ENCODE results near the gene HDAC4. TPM values are rescaled to one million over a fixed set of nuclear protein-coding genes. Genes with fewer than 3 reads are reported as not detected.

HDAC4 gene
- polyA plus RNA-seq, 2 of the 4 experiments (the other 2 are of a cell fraction), result 8.6 to 10.4 TPM

DNA sequence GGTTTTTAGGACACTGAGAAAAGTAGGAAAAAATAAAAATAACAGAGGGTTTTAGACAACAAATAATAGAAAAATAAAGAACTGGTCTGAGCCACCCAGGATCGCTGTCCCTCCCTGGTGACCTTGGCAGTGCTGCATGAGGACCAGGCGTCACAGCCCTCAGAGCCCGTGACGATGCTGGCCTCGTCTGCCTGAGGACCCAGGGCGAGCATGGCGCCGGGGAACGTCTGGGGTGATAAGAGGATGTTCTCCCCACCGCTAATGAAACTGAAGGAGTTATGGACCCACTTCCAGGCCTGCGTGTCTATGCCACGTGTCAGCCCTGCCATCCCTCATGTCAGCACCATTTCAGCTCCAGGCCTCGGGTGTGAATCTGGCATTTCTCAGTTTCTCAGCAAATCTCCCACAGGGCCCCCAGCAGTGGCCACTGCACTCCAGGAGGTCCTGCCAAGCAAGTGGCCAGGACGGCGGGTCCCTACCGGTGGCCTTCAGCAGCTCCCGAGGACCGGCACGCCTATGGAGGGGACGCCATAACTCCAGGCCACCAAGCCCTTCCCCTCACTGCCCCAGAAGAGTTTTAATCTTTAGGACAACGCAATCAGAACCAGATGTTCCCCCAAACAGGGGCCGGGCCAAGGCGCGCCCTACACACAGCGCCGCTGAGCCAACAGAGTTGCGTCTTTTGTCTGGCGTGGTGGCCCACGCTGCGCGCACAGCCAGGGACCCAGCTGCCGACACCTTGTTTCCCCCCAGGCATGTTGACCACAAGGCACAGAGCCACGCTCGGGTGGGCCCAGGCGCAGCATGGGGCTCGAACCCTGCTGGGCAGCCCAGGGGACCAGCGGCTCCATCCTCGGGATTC, 373.2 kb downstream of the HDAC4 start (continued):
- no peak for TF ChIP-seq EHMT2 (IDR thresholded peaks at IDR 0.05; ENCODE audit: low read depth)

DNA sequence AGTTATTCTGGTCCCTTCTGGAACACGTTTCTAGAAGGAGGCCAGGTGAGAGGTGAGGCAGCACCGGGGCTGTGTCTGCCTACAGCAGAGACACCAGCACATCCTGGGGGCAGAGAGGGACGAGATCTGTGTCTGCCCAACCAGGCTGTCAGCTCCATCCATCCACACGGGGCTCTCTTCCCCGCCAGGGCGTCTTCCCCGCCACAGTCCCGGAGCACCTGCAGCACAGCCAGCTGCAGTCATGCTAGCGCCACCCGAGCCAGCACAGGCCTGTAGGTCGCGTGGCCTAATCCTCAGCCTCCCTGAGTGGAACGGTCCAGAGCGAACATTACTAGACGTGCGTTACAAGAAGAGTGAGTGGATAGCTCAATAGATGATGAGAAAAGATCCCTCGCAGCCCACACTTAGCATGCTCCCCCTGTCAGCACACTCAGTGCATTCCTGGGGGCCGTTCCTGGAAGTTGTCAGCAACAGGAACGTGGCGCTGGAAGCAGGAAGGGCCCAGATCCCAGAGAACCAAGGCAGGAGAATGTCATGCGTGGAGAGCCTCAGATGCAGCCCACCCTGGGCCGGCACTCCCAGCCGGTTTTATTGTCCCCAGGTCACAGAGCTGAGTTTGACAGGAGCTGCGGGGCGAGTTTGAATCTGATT, 374.0 kb downstream of the HDAC4 start:
- no peaks in the 10 kb centered on the region for H3K9me3 ChIP-seq
- CTCF ChIA-PET, result interaction anchor here (0.8 to 1.8 kb wide), 2 partner anchors 10 to 58 kb away, joined by 3 to 6 read pairs; no protein-coding TSS in a partner anchor
- no peak overlapping the region for H3K4me2 ChIP-seq
- no peak overlapping the region for H3K27ac ChIP-seq
- POLR2A ChIA-PET, result no interaction called here
- DNase-seq (ENCODE audit: low read depth in 1 of 2, low spot score in 1 of 2) (no peak), ATAC-seq (peak in 1 of 2 experiments; percentile 32; a peak in 2 of 6 replicates), FAIRE-seq (no peak)
- TF ChIP-seq EP300 (IDR thresholded peaks at IDR 0.05) (no peak), HOXA7 (CRISPR knock-in tag; IDR thresholded peaks at IDR 0.05) (no peak), FOSB (CRISPR knock-in tag; IDR thresholded peaks at IDR 0.05) (no peak), BHLHE40 (IDR thresholded peaks at IDR 0.05; ENCODE audit: low read depth, low read length) (no peak), HOXB5 (CRISPR knock-in tag; IDR thresholded peaks at IDR 0.05) (no peak), JUN (IDR thresholded peaks at IDR 0.05) (no peak), TFCP2L1 (CRISPR knock-in tag; IDR thresholded peaks at IDR 0.05) (no peak)
- H3K4me1 ChIP-seq, result peaks cover 11% of the 10 kb centered on the region
- 82% methylated on average over 25 of the region's 25 CpGs for WGBS (ENCODE audit: missing lambda C conversion rate)
- no peak overlapping the region for H3K4me3 ChIP-seq

DNA sequence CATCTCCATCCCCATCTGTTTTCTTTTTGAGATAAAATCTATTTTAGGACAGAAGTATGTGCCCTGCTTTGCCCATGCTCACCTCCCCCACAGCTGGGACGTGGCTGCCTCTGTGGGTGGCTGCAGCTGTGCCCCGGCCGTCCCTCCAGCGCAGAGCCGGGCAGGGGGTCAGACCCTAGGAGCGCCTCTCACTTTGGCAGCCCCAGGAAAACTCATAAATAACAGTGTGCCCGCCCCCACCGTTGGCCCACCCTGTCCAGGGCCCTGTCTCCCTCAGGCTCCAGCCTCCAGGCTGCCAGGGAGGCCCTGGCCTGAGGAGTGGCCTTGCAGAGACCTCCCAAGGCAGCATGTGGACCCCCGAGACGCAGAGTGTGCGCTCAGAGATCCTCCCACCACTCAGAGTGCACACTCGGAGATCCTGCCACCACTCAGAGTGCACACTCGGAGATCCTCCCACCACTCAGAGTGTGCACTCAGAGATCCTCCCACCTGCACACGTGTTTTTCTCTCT, 374.8 kb downstream of the HDAC4 start:
- DNase-seq (ENCODE audit: low read depth in 1 of 2, low spot score in 1 of 2) (no peak), FAIRE-seq (no peak), ATAC-seq (no peak)
- POLR2A ChIA-PET, result no interaction called here
- H3K4me3 ChIP-seq, result no peak overlapping the region
- CTCF ChIA-PET, result no interaction called here
- no peak overlapping the region for H3K4me2 ChIP-seq
- no peaks in the 10 kb centered on the region for H3K9me3 ChIP-seq
- no peak for TF ChIP-seq TP53 (CRISPR knock-in tag; IDR thresholded peaks at IDR 0.05)
- no peak for TF ChIP-seq FOXS1 (CRISPR knock-in tag; IDR thresholded peaks at IDR 0.05)
- TF ChIP-seq TFCP2L1 (CRISPR knock-in tag; IDR thresholded peaks at IDR 0.05), result no peak
- TF ChIP-seq RFX5 (IDR thresholded peaks at IDR 0.05), result no peak
- peaks cover 11% of the 10 kb centered on the region for H3K4me1 ChIP-seq
- 84% methylated on average over 12 of the region's 14 CpGs for WGBS (ENCODE audit: missing lambda C conversion rate)
- H3K27ac ChIP-seq, result no peak overlapping the region

DNA sequence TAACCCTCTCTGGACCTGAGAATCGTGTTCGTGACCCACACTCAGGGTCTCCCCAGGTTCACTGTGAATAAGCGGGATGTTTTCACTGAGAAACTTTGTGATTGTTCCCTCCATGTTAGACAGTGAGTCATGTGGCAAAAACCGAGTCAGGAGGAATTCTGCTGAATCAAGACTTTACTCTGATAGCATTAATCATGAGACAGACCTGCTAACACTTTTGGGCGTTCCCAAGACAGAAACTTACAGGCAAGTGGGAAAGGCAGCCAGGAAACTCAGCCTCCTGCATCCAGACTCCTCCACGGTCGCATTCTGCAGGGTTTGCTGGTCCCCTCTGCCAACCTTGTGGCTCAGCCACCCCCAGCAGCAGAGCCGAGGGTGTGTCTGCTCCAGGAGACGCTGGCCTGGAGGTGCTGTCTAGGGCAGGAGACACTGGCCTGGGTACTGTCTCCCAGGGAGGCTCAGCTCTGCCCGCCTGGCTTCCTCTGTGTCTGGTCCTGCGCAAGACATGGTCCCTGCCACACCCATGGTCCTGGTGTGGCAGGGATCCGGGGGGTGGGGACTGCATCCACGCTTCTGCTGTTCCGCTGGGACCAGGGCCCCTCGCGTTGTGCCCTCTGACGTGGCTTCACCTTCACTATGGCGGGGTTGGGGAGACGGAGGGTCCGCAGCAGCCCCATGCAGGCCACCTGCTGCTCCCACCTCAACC, 375.6 kb downstream of the HDAC4 start:
- no peaks in the 10 kb centered on the region for H3K9me3 ChIP-seq
- ATAC-seq, result peak in 1 of 2 experiments; percentile 39; a peak in 3 of 6 replicates
- POLR2A ChIA-PET, result no interaction called here
- DNase-seq (ENCODE audit: low read depth in 1 of 2, low spot score in 1 of 2), result no peak
- no peak for FAIRE-seq
- 0 out of 3 replicates have a peak overlapping the region, but pooled peaks have one; percentile 4 for H3K4me2 ChIP-seq
- peak overlapping the region in 1 of 2 experiments; percentile 25; a peak in 1 of 6 replicates for H3K27ac ChIP-seq
- peaks cover 11% of the 10 kb centered on the region for H3K4me1 ChIP-seq
- H3K4me3 ChIP-seq, result no peak overlapping the region
- CTCF ChIA-PET, result interaction anchor here (1.2 kb wide), 1 partner anchor 11 kb away, joined by 3 read pairs; no protein-coding TSS in a partner anchor
- TF ChIP-seq ZSCAN20 (CRISPR knock-in tag; IDR thresholded peaks at IDR 0.05) (no peak), SMC3 (IDR thresholded peaks at IDR 0.05) (no peak), FOSL2 (IDR thresholded peaks at IDR 0.05) (no peak), FOSL2 (CRISPR knock-in tag; IDR thresholded peaks at IDR 0.05) (no peak), MAFK (IDR thresholded peaks at IDR 0.05; ENCODE audit: partially characterized antibody) (peak; percentile 52), ZNF302 (CRISPR knock-in tag; IDR thresholded peaks at IDR 0.05) (no peak), RARB (CRISPR knock-in tag; IDR thresholded peaks at IDR 0.05) (no peak)
- TF ChIP-seq, protein P1, sequence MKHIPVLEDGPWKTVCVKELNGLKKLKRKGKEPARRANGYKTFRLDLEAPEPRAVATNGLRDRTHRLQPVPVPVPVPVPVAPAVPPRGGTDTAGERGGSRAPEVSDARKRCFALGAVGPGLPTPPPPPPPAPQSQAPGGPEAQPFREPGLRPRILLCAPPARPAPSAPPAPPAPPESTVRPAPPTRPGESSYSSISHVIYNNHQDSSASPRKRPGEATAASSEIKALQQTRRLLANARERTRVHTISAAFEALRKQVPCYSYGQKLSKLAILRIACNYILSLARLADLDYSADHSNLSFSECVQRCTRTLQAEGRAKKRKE (CRISPR knock-in tag; IDR thresholded peaks at IDR 0.05; ENCODE audit: low read depth), result no peak
- 71% methylated on average over 12 of the region's 20 CpGs for WGBS (ENCODE audit: missing lambda C conversion rate)

Data from A549 (cell line).